Endothelial cell of umbilical vein (primary cell): Measurements from ENCODE around the gene LYRM1. TPM values are rescaled to one million over a fixed set of nuclear protein-coding genes. Genes with fewer than 3 reads are reported as not detected.

Experiments
- BruUV-seq: library from RNA; stranded (reverse); fragments of 400-500 nt; replicated peaks from 2 replicates; lab custom pipeline; 2021; lab: Mats Ljungman, UMichigan
- CTCF ChIA-PET: fragments of 300-600, 350-600 bp; sonication (Branson Sonifier 250); formaldehyde crosslinking; loops from one replicate; lab custom pipeline; 2021; ENCODE audit warnings: antibody characterized with exemption, inconsistent platforms; lab: Charles Lee
- POLR2A ChIA-PET: fragments of 300-600, 350-600 bp; sonication (Branson Sonifier 250); formaldehyde crosslinking; loops from one replicate; lab custom pipeline; 2021; ENCODE audit warnings: antibody characterized with exemption, inconsistent platforms; lab: Charles Lee
- DNase-seq: peaks from one replicate; pipeline ENCODE4 v3.0.0-alpha.2; 2011; ENCODE audit warnings: low read depth, low spot score
- FAIRE-seq: peaks from 2 replicates; lab custom pipeline; 2011; peaks lifted over from hg19 to GRCh38; lab: Jason Lieb, UNC
- H2AFZ ChIP-seq: 2 replicates; pipeline ENCODE4 v1.6.0; 2012; ENCODE audit warnings: low read depth, low read length, control low read depth, inconsistent platforms
- H3K27ac ChIP-seq: 2 replicates; pipeline ENCODE4 v1.5.1; 2011; ENCODE audit warnings: low read depth, mild to moderate bottlenecking, control low read depth, low read length, moderate library complexity; ENCODE audit not compliant: insufficient read depth
- H3K27me3 ChIP-seq, 2 experiments: 2 replicates each; pipeline versions ENCODE4 v1.6.0 to v1.6.1; 2011; ENCODE audit warnings: low read length in 2 of 2, mixed read lengths in 1 of 2; ENCODE audit not compliant: control insufficient read depth in 2 of 2, insufficient read depth in 2 of 2
- H3K36me3 ChIP-seq, 2 experiments: 2 replicates in 1 of 2; 3 replicates in 1 of 2; pipeline ENCODE4 v1.5.1; 2011; ENCODE audit warnings: low read length in 2 of 2, mild to moderate bottlenecking in 1 of 2, moderate library complexity in 1 of 2; ENCODE audit not compliant: control insufficient read depth in 2 of 2, insufficient read depth in 2 of 2; ENCODE audit errors: extremely low read depth in 1 of 2
- H3K4me1 ChIP-seq: 3 replicates; pipeline ENCODE4 v1.5.1; 2011; ENCODE audit warnings: mild to moderate bottlenecking, low read length; ENCODE audit not compliant: control insufficient read depth, insufficient read depth; ENCODE audit errors: extremely low read depth
- H3K4me2 ChIP-seq: 2 replicates; pipeline ENCODE4 v1.6.1; 2011; ENCODE audit warnings: low read length, control low read depth, mixed read lengths; ENCODE audit not compliant: insufficient read depth
- H3K4me3 ChIP-seq, 3 experiments: fragments of 200-600 bp in 1 of 3; sonication (generic), shearing (Covaris generic) in 1 of 3; replicated peaks in 1 of 3; 2 replicates each; pipeline ENCODE4 v1.5.1; 2011 to 2016; ENCODE audit warnings: control low read depth in 3 of 3, low read length in 3 of 3, mild to moderate bottlenecking in 2 of 3, inconsistent platforms in 1 of 3, low read depth in 1 of 3, moderate library complexity in 1 of 3; ENCODE audit not compliant: insufficient read depth in 1 of 3
- H3K79me2 ChIP-seq: 2 replicates; pipeline ENCODE4 v1.6.0; 2012; ENCODE audit warnings: low read length, inconsistent platforms; ENCODE audit not compliant: control insufficient read depth, insufficient read depth
- H3K9ac ChIP-seq: replicated peaks from 2 replicates; pipeline ENCODE3; 2011; ENCODE audit warnings: low read length, control low read depth; ENCODE audit not compliant: insufficient read depth; ENCODE audit errors: extremely low read depth
- H3K9me1 ChIP-seq: replicated peaks from 3 replicates; pipeline ENCODE4 v1.6.0; 2011; ENCODE audit warnings: mild to moderate bottlenecking, low read length; ENCODE audit not compliant: control insufficient read depth, insufficient read depth; ENCODE audit errors: extremely low read depth
- H3K9me3 ChIP-seq: replicated peaks from 2 replicates; pipeline ENCODE4 v1.5.1; 2012; ENCODE audit warnings: low read length, inconsistent platforms; ENCODE audit not compliant: control insufficient read depth, insufficient read depth
- H4K20me1 ChIP-seq: replicated peaks from 2 replicates; pipeline ENCODE3; 2011; ENCODE audit warnings: mild to moderate bottlenecking, low read length; ENCODE audit not compliant: control insufficient read depth, insufficient read depth; ENCODE audit errors: extremely low read depth
- EZH2 ChIP-seq: IDR thresholded peaks from 2 replicates; pipeline ENCODE4 v1.6.1; 2012; ENCODE audit warnings: borderline replicate concordance, low read depth, mild to moderate bottlenecking, moderate library complexity, low read length, inconsistent platforms; ENCODE audit not compliant: severe bottlenecking
- FOS ChIP-seq: IDR thresholded peaks from 2 replicates; pipeline ENCODE4 v1.6.1; 2011; ENCODE audit warnings: mild to moderate bottlenecking, low read length, moderate library complexity, borderline replicate concordance; ENCODE audit not compliant: insufficient read depth
- GATA2 ChIP-seq: IDR thresholded peaks from 2 replicates; pipeline ENCODE4 v1.7.0; 2011; ENCODE audit warnings: low read depth, mild to moderate bottlenecking, moderate library complexity, mixed read lengths, low read length; ENCODE audit not compliant: insufficient read length, insufficient read depth
- JUN ChIP-seq: IDR thresholded peaks from 2 replicates; pipeline ENCODE4 v1.6.1; 2011; ENCODE audit warnings: borderline replicate concordance, low read depth; ENCODE audit not compliant: insufficient read length, insufficient read depth
- MAX ChIP-seq: IDR thresholded peaks from 2 replicates; pipeline ENCODE4 v1.6.1; 2011; ENCODE audit not compliant: insufficient read depth, insufficient read length
- MYC ChIP-seq: IDR thresholded peaks from one replicate; pipeline ENCODE4 v1.6.1; 2011; ENCODE audit warnings: mild to moderate bottlenecking, low read depth, low read length
- POLR2A ChIP-seq: IDR thresholded peaks from 2 replicates; pipeline ENCODE4 v1.6.1; 2012; ENCODE audit warnings: low read depth, mild to moderate bottlenecking, control low read depth, low read length
- POLR2AphosphoS5 ChIP-seq: IDR thresholded peaks from 2 replicates; pipeline ENCODE4 v1.6.1; 2012; ENCODE audit warnings: low read depth, mild to moderate bottlenecking, control low read depth, low read length, moderate library complexity; ENCODE audit not compliant: insufficient read depth
- dilution Hi-C: fragments of 300-500 bp; cut with MboI; formaldehyde crosslinking; loops from one replicate; pipeline ENCODE4 v1.15.0; 2019; ENCODE audit warnings: low sequenced_read_pairs; ENCODE audit not compliant: extremely low pct_ligation_motif_present
- intact Hi-C: fragments of 100-400 bp; cut with micrococcal nuclease; formaldehyde crosslinking; loops from one replicate; pipeline ENCODE4 v1.10.0; 2022
- polyA plus RNA-seq, 4 experiments: library from polyadenylated mRNA; depleted of rRNA in 3 of 4; stranded (reverse) in 3 of 4; unstranded in 1 of 4; fragments of >200 nt; gene quantifications; 2 replicates each; pipeline versions ENCODE4 v1.2.1 to v1.2.3, GENCODE V29; 2011 to 2012; ENCODE audit warnings: missing spikeins in 1 of 4
- total RNA-seq: library from RNA; stranded (reverse); gene quantifications from 2 replicates; pipeline ENCODE4 v1.2.3, GENCODE V29; 2021
- TF ChIP-seq, protein P1 (sequence below), 2 donors: IDR thresholded peaks; 1 replicate in 1 of 2; 2 replicates in 1 of 2; pipeline ENCODE4 v1.5.1; 2011; ENCODE audit warnings: low read length in 2 of 2, mild to moderate bottlenecking in 2 of 2, moderate library complexity in 2 of 2, control low read depth in 1 of 2, inconsistent platforms in 1 of 2, low read depth in 1 of 2; ENCODE audit not compliant: insufficient read depth in 1 of 2; ENCODE audit errors: extremely low read depth in 1 of 2

Gene LYRM1
- total and polyA plus RNA-seq, 2 donors (not counting 3 experiments of a cell fraction or from before 2014, with no cell fraction given) = 20.4 to 28.4 TPM

DNA sequence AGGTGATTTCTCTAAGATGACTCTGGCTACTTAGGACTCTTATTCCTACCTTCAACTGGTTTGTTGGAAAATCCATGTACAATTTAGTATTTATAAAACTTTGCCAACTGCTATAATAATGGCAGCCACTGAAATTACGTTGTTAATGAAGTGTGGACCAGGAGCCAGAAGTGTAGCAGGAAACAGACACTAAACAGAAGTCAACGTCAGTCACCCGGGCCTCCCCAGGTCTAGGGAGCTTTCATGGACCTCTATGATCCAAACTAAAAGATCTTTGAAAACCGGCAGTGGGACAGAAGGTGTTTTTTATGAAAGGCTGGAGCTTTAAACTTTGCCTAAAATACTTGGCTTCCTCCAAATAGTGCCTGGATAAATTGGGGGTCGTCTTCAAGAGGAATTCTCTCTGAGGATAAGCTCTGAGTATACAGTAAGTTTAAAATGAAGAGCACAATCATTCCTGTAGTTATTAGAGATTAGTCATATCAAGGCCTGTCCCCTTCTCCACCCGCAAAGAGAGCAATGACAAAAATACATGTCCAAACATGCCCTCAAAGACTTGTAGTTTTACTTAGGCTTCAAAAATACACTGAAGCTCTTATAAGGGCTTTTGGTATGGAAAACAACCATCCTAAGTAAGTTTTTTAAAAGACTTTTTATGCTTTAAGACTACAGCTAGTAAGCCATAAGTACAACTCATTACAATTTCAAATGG lies 35.0 kb upstream of the LYRM1 start:
- no peak overlapping the region for H2AFZ ChIP-seq
- CTCF ChIA-PET = interaction anchor here (0.9 to 6.4 kb wide), 9 partner anchors 10 to 59 kb away, joined by 3 to 37 read pairs (median 5); partner anchors contain the start of genes ERI2 and REXO5
- H3K27ac ChIP-seq = peak overlapping the region; percentile 97
- H3K9me3 ChIP-seq = no peaks in the 10 kb centered on the region
- H3K27me3 ChIP-seq = no peaks in the 10 kb centered on the region
- intact Hi-C loops = loop anchor here (1.0 to 5.0 kb wide), 3 partner anchors 11 to 217 kb away; partner anchors contain the start of genes DCUN1D3 and LYRM1
- DNase-seq (no peak), FAIRE-seq (no peak)
- H3K9ac ChIP-seq = peak overlapping the region; percentile 82
- no peaks in the 10 kb centered on the region for H4K20me1 ChIP-seq
- POLR2A ChIA-PET = interaction anchor here (0.5 to 1.5 kb wide), 3 partner anchors 35 to 346 kb away, joined by 4 to 12 read pairs (median 5); partner anchors contain the start of genes DCUN1D3, LYRM1 and ZP2
- no peak for TF ChIP-seq EZH2
- H3K79me2 ChIP-seq = peaks cover 84% of the 10 kb centered on the region
- H3K4me2 ChIP-seq = peak overlapping the region; percentile 33
- H3K4me3 ChIP-seq = no peak overlapping the region
- TSS peak; percentile 66 for BruUV-seq
- H3K36me3 ChIP-seq = peaks cover 7 to 15% of the 10 kb centered on the region in 2 experiments
- dilution Hi-C loops = no loop called here
- peaks cover 58% of the 10 kb centered on the region for H3K4me1 ChIP-seq
- H3K9me1 ChIP-seq = no peaks in the 10 kb centered on the region

GRCh38 chr16:20866145-20866772 lies 34.3 kb upstream of the LYRM1 start:
- intact Hi-C loops = loop anchor here (1.0 to 5.0 kb wide), 3 partner anchors 12 to 216 kb away; partner anchors contain the start of genes DCUN1D3 and LYRM1

More at GRCh38 chr16:20866145-20866772, 34.3 kb upstream of the LYRM1 start:
- Histone ChIP-seq H4K20me1 (no peaks in the 10 kb centered on the region), H3K4me2 (peak overlapping the region; percentile 35), H3K9ac (peak overlapping the region; percentile 82), H3K9me1 (no peaks in the 10 kb centered on the region), H3K4me3 (no peak overlapping the region), H3K36me3 (peaks cover 4 to 10% of the 10 kb centered on the region in 2 experiments), H3K9me3 (no peaks in the 10 kb centered on the region), H3K27me3 (no peaks in the 10 kb centered on the region), H3K4me1 (peaks cover 55% of the 10 kb centered on the region), H3K27ac (peak overlapping the region; percentile 97), H2AFZ (no peak overlapping the region), H3K79me2 (peaks cover 87% of the 10 kb centered on the region)
- DNase-seq (peak; percentile 90), FAIRE-seq (peak; percentile 93)
- ChIA-PET CTCF (interaction anchor here (0.9 to 6.4 kb wide), 11 partner anchors 9 to 60 kb away, joined by 3 to 37 read pairs (median 5); partner anchors contain the start of genes ERI2, LYRM1 and REXO5), POLR2A (interaction anchor here (1.5 kb wide), 1 partner anchor 34 kb away, joined by 12 read pairs; the partner anchor contains the start of genes DCUN1D3 and LYRM1)
- peak; percentile 91 for TF ChIP-seq POLR2AphosphoS5
- peak; percentile 81 for TF ChIP-seq GATA2
- TF ChIP-seq JUN = peak; percentile 70
- no peak for TF ChIP-seq MAX
- peak; percentile 87 for TF ChIP-seq MYC
- TF ChIP-seq, protein P1, sequence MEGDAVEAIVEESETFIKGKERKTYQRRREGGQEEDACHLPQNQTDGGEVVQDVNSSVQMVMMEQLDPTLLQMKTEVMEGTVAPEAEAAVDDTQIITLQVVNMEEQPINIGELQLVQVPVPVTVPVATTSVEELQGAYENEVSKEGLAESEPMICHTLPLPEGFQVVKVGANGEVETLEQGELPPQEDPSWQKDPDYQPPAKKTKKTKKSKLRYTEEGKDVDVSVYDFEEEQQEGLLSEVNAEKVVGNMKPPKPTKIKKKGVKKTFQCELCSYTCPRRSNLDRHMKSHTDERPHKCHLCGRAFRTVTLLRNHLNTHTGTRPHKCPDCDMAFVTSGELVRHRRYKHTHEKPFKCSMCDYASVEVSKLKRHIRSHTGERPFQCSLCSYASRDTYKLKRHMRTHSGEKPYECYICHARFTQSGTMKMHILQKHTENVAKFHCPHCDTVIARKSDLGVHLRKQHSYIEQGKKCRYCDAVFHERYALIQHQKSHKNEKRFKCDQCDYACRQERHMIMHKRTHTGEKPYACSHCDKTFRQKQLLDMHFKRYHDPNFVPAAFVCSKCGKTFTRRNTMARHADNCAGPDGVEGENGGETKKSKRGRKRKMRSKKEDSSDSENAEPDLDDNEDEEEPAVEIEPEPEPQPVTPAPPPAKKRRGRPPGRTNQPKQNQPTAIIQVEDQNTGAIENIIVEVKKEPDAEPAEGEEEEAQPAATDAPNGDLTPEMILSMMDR (IDR thresholded peaks at IDR 0.05; ENCODE audit: extremely low read depth in 1 of 2, insufficient read depth in 1 of 2, low read depth in 1 of 2, low read length in 2 of 2) = no peak
- peak; percentile 42 for TF ChIP-seq POLR2A
- peak; percentile 84 for TF ChIP-seq FOS
- dilution Hi-C loops = no loop called here
- no TSS peak for BruUV-seq
